Skeletal muscle satellite cell (primary cell): ENCODE results near the gene TFDP2.

Source experiments
- H3K27me3 ChIP-seq: 2 replicates; pipeline ENCODE4 v1.7.0; 2013; ENCODE audit warnings: low read length; ENCODE audit not compliant: control insufficient read depth, insufficient read depth
- H3K36me3 ChIP-seq: 2 replicates; pipeline ENCODE4 v1.7.0; 2013; ENCODE audit warnings: mild to moderate bottlenecking, control low read depth, low read length; ENCODE audit not compliant: insufficient read depth
- H3K4me1 ChIP-seq: 2 replicates; pipeline ENCODE4 v1.7.0; 2013; ENCODE audit warnings: low read length; ENCODE audit not compliant: control insufficient read depth, insufficient read depth
- H3K4me2 ChIP-seq: 2 replicates; pipeline ENCODE4 v1.7.0; 2013; ENCODE audit warnings: mild to moderate bottlenecking, low read length
- H3K4me3 ChIP-seq: 2 replicates; pipeline ENCODE4 v1.7.0; 2013; ENCODE audit warnings: low read length
- H3K9ac ChIP-seq: 2 replicates; pipeline ENCODE4 v1.7.0; 2013; ENCODE audit warnings: mild to moderate bottlenecking, low read depth, low read length, moderate library complexity
- H3K9me3 ChIP-seq: replicated peaks from 2 replicates; pipeline ENCODE4 v1.7.0; 2013; ENCODE audit warnings: mild to moderate bottlenecking, control low read depth, low read length

Gene TFDP2

GRCh38 chr3:141950572-141951493, 198.5 kb downstream of the TFDP2 start:
- no peaks in the 10 kb centered on the region for H3K27me3 ChIP-seq
- H3K4me3 ChIP-seq = no peak overlapping the region
- peaks cover 8% of the 10 kb centered on the region for H3K4me1 ChIP-seq
- no peak overlapping the region for H3K4me2 ChIP-seq
- no peaks in the 10 kb centered on the region for H3K36me3 ChIP-seq
- H3K9me3 ChIP-seq = no peaks in the 10 kb centered on the region
- no peak overlapping the region for H3K9ac ChIP-seq

GRCh38 chr3:141949972-141950371, 199.4 kb downstream of the TFDP2 start:
- Histone ChIP-seq H3K36me3 (no peaks in the 10 kb centered on the region), H3K4me1 (peaks cover 3% of the 10 kb centered on the region), H3K4me3 (no peak overlapping the region), H3K9me3 (no peaks in the 10 kb centered on the region), H3K4me2 (no peak overlapping the region), H3K27me3 (no peaks in the 10 kb centered on the region), H3K9ac (no peak overlapping the region)

- Histone ChIP-seq H3K4me2 (no peak overlapping the region), H3K9me3 (no peaks in the 10 kb centered on the region), H3K9ac (no peak overlapping the region), H3K4me1 (no peaks in the 10 kb centered on the region), H3K27me3 (no peaks in the 10 kb centered on the region), H3K36me3 (no peaks in the 10 kb centered on the region), H3K4me3 (no peak overlapping the region)
These were observed 199.9 kb downstream of the TFDP2 start for GRCh38 chr3:141949399-141949798.

- peaks cover 2% of the 10 kb centered on the region for H3K4me1 ChIP-seq
- no peak overlapping the region for H3K4me3 ChIP-seq
- H3K9me3 ChIP-seq = no peaks in the 10 kb centered on the region
- no peaks in the 10 kb centered on the region for H3K27me3 ChIP-seq
- no peak overlapping the region for H3K9ac ChIP-seq
- no peak overlapping the region for H3K4me2 ChIP-seq
- H3K36me3 ChIP-seq = no peaks in the 10 kb centered on the region
These were observed 203.4 kb downstream of the TFDP2 start for GRCh38 chr3:141945726-141946485.

GRCh38 chr3:141942006-141942405, 207.3 kb downstream of the TFDP2 start:
- no peak overlapping the region for H3K9ac ChIP-seq
- peaks cover 15% of the 10 kb centered on the region for H3K4me1 ChIP-seq
- H3K9me3 ChIP-seq = no peaks in the 10 kb centered on the region
- no peak overlapping the region for H3K4me2 ChIP-seq
- H3K4me3 ChIP-seq = no peak overlapping the region
- no peaks in the 10 kb centered on the region for H3K36me3 ChIP-seq
- H3K27me3 ChIP-seq = no peaks in the 10 kb centered on the region

- peaks cover 15% of the 10 kb centered on the region for H3K4me1 ChIP-seq
- H3K36me3 ChIP-seq = no peaks in the 10 kb centered on the region
- H3K9me3 ChIP-seq = no peaks in the 10 kb centered on the region
- H3K4me2 ChIP-seq = no peak overlapping the region
- no peak overlapping the region for H3K9ac ChIP-seq
- H3K27me3 ChIP-seq = no peaks in the 10 kb centered on the region
- no peak overlapping the region for H3K4me3 ChIP-seq
These were observed 208.3 kb downstream of the TFDP2 start for GRCh38 chr3:141941093-141941492.

GRCh38 chr3:141940194-141940776, 209.1 kb downstream of the TFDP2 start:
- no peaks in the 10 kb centered on the region for H3K36me3 ChIP-seq
- no peaks in the 10 kb centered on the region for H3K27me3 ChIP-seq
- no peaks in the 10 kb centered on the region for H3K9me3 ChIP-seq
- H3K9ac ChIP-seq = no peak overlapping the region
- no peak overlapping the region for H3K4me3 ChIP-seq
- peak overlapping the region; percentile 39 for H3K4me2 ChIP-seq
- H3K4me1 ChIP-seq = peaks cover 15% of the 10 kb centered on the region

GRCh38 chr3:141939759-141940158, 209.6 kb downstream of the TFDP2 start:
- no peak overlapping the region for H3K4me3 ChIP-seq
- no peaks in the 10 kb centered on the region for H3K27me3 ChIP-seq
- H3K9me3 ChIP-seq = no peaks in the 10 kb centered on the region
- no peak overlapping the region for H3K9ac ChIP-seq
- H3K4me1 ChIP-seq = peaks cover 15% of the 10 kb centered on the region
- H3K4me2 ChIP-seq = no peak overlapping the region
- no peaks in the 10 kb centered on the region for H3K36me3 ChIP-seq

- peaks cover 15% of the 10 kb centered on the region for H3K4me1 ChIP-seq
- H3K4me2 ChIP-seq = no peak overlapping the region
- no peaks in the 10 kb centered on the region for H3K36me3 ChIP-seq
- H3K4me3 ChIP-seq = no peak overlapping the region
- H3K9me3 ChIP-seq = no peaks in the 10 kb centered on the region
- H3K27me3 ChIP-seq = no peaks in the 10 kb centered on the region
- H3K9ac ChIP-seq = no peak overlapping the region
These were observed 211.3 kb downstream of the TFDP2 start for GRCh38 chr3:141938011-141938500.

- Histone ChIP-seq H3K9me3 (no peaks in the 10 kb centered on the region), H3K4me2 (no peak overlapping the region), H3K27me3 (no peaks in the 10 kb centered on the region), H3K4me3 (no peak overlapping the region), H3K36me3 (no peaks in the 10 kb centered on the region), H3K9ac (no peak overlapping the region), H3K4me1 (no peaks in the 10 kb centered on the region)
These were observed 215.0 kb downstream of the TFDP2 start for GRCh38 chr3:141934354-141934753.
